Measurements from ENCODE around the gene LEF1. TPM values are rescaled to one million over a fixed set of nuclear protein-coding genes. Genes with fewer than 3 reads are reported as not detected.

Gene LEF1
- total and polyA plus RNA-seq, 11 donors, result 0.08 to 3.0 (median 0.91) TPM; not detected in 1

DNA sequence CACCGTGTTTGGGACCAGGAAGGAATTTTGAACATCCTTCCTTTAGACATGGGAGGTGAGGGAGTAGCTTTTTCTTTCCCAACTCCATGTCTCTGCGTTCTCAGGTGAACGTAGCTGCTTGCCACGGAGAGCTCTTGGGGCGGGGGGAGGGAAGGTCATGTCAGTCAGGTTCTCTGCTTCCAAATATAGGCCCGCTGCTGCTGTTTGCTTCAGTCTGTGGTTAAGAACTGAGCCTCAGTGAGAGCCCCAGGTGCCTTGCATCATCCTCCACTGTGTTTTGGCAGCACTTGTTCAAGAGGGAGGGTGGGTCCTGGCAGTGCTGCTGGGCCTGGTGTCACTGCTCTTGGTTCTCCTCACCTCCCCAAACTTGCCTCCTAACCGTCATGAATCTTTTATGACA is 132.5 kb downstream of the LEF1 start:
- peak in 3 of 4 donors; percentile 26 to 79 (median 74) for ATAC-seq

DNA sequence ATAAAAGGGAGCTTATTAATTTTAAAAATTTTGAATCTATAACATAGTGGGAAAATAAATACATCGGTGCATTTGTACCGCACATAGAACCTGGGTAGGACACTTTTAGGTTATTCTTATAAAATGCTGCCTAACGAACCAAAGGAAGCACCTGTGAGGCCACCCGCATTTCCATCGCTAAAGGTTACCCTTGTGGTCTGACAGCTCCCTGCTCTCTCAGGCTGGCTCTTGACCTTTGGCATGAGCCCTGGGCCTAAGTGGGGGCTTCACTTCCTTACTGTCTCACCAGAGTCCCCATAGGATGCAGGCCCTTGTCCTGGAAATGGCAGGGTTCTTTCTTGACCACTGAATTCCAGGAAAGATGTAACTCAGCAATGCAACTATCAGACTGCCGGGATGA is 133.0 kb downstream of the LEF1 start:
- H3K36me3 ChIP-seq, result peaks cover 0 to 57% (median 37%) of the 10 kb centered on the region in 9 donors
- ATAC-seq (no peak), DNase-seq (no peak)
- H3K27me3 ChIP-seq, result no peaks in the 10 kb centered on the region
- H3K9me3 ChIP-seq, result no peaks in the 10 kb centered on the region
- H3K4me1 ChIP-seq, result peaks cover 0 to 4% (median 0%) of the 10 kb centered on the region in 12 donors
- peak overlapping the region in 1 of 12 donors; percentile 14 for H3K27ac ChIP-seq
- TF ChIP-seq, protein P1, sequence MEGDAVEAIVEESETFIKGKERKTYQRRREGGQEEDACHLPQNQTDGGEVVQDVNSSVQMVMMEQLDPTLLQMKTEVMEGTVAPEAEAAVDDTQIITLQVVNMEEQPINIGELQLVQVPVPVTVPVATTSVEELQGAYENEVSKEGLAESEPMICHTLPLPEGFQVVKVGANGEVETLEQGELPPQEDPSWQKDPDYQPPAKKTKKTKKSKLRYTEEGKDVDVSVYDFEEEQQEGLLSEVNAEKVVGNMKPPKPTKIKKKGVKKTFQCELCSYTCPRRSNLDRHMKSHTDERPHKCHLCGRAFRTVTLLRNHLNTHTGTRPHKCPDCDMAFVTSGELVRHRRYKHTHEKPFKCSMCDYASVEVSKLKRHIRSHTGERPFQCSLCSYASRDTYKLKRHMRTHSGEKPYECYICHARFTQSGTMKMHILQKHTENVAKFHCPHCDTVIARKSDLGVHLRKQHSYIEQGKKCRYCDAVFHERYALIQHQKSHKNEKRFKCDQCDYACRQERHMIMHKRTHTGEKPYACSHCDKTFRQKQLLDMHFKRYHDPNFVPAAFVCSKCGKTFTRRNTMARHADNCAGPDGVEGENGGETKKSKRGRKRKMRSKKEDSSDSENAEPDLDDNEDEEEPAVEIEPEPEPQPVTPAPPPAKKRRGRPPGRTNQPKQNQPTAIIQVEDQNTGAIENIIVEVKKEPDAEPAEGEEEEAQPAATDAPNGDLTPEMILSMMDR (IDR thresholded peaks at IDR 0.05), result no peak
- no peak for TF ChIP-seq POLR2A (IDR thresholded peaks at IDR 0.05)
- WGBS, 4 donors, result 73 to 87% (median 81%) methylated on average over 6 of the region's 6 CpGs
- no peak overlapping the region for H3K4me3 ChIP-seq
- intact Hi-C loops (cut with DNase I), result no loop called here

More for the DNA sequence above, 132.5 kb downstream of the LEF1 start:
- no peaks in the 10 kb centered on the region for H3K27me3 ChIP-seq
- 53 to 67% (median 63%) methylated on average over 7 of the region's 7 CpGs for WGBS, 4 donors
- H3K4me1 ChIP-seq, result peaks cover 0 to 4% (median 0%) of the 10 kb centered on the region in 12 donors
- intact Hi-C loops (cut with DNase I), result no loop called here
- H3K27ac ChIP-seq, result peak overlapping the region in 1 of 12 donors; percentile 14
- H3K4me3 ChIP-seq, result no peak overlapping the region
- H3K36me3 ChIP-seq, result peaks cover 0 to 54% (median 34%) of the 10 kb centered on the region in 9 donors
- peak in 1 of 5 donors; percentile 48 for DNase-seq
- TF ChIP-seq POLR2A (IDR thresholded peaks at IDR 0.05), result no peak
- TF ChIP-seq, protein P1 (IDR thresholded peaks at IDR 0.05), result no peak
- H3K9me3 ChIP-seq, result no peaks in the 10 kb centered on the region

DNA sequence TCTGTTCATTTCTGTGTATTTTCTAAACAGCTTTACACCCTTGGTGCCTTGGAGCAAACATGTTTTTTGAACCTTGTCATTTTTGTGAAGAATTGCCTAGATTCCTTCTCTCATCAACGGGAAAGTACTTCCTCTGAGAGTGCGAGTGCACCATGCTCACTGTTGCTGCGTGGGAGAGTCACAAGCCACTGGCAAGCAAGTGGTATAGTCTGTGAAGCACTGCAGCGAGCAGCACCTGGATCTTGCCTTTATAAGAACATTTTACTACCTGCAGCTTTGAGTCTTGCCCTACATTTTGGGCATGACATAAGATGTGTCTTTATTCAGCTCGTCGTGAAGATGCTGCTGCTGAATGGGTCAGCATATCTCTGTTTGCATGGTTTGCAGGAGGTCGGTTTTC is 134.2 kb downstream of the LEF1 start:
- H3K27me3 ChIP-seq, result no peaks in the 10 kb centered on the region
- H3K9me3 ChIP-seq, result no peaks in the 10 kb centered on the region
- no peak for ATAC-seq
- no peak overlapping the region for H3K27ac ChIP-seq
- intact Hi-C loops (cut with DNase I), result loop anchor here in 1 of 10 donors (5.0 kb wide), 1 partner anchor 538 kb away; no protein-coding TSS in a partner anchor
- TF ChIP-seq, protein P1 (IDR thresholded peaks at IDR 0.05), result no peak
- no peak for TF ChIP-seq POLR2A (IDR thresholded peaks at IDR 0.05)
- peaks cover 0 to 4% (median 0%) of the 10 kb centered on the region in 12 donors for H3K4me1 ChIP-seq
- H3K36me3 ChIP-seq, result peaks cover 0 to 64% (median 37%) of the 10 kb centered on the region in 9 donors
- DNase-seq, result no peak
- no peak overlapping the region for H3K4me3 ChIP-seq
- 83 to 92% (median 87%) methylated on average over 7 of the region's 7 CpGs for WGBS, 4 donors

DNA sequence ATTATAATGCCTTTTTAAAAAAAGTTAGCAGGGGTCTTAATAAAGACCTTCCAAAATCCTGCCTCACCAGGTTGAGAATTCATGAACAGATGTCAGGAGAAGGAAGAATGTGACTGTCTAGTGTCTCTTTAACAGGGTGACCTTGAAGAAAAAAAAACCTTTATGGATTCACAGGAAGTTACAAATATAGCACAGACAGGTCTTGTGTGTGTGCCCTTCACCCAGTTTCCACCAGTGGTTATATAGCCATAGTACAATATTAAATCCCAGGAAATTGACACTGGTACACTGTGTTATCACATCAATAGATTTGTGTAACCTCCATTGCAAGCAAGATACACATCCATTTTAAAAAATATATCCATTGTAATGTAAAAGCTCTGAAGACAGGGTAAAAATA is 135.4 kb downstream of the LEF1 start:
- intact Hi-C loops (cut with DNase I), result loop anchor here in 1 of 10 donors (5.0 kb wide), 1 partner anchor 539 kb away; no protein-coding TSS in a partner anchor

More for the DNA sequence above, 135.4 kb downstream of the LEF1 start:
- peaks cover 0 to 76% (median 39%) of the 10 kb centered on the region in 9 donors for H3K36me3 ChIP-seq
- TF ChIP-seq POLR2A (IDR thresholded peaks at IDR 0.05), result no peak
- TF ChIP-seq, protein P1 (IDR thresholded peaks at IDR 0.05), result no peak
- H3K9me3 ChIP-seq, result no peaks in the 10 kb centered on the region
- H3K4me3 ChIP-seq, result no peak overlapping the region
- H3K27ac ChIP-seq, result peak overlapping the region in 4 of 12 donors; percentile 18 to 51 (median 26)
- peaks cover 0 to 4% (median 0%) of the 10 kb centered on the region in 12 donors for H3K4me1 ChIP-seq
- no peak for DNase-seq
- ATAC-seq, result peak in 2 of 4 donors; percentile 42 to 54
- no peaks in the 10 kb centered on the region for H3K27me3 ChIP-seq

Data from heart left ventricle (tissue), 16 donors.